HEK293 (cell line): Measurements from ENCODE around the gene WDR86.
A peak's percentile ranks its signal among the peaks of the same experiment; 100 is the strongest.

Source experiments
- CTCF ChIA-PET: fragments of 350-600 bp; formaldehyde crosslinking; extraction: SDS; loops from one replicate; lab custom pipeline; 2021; ENCODE audit warnings: antibody characterized with exemption; lab: Yijun Ruan, JAX
- POLR2A ChIA-PET: fragments of 300-600 bp; formaldehyde crosslinking; extraction: SDS; loops from one replicate; lab custom pipeline; 2020; ENCODE audit warnings: antibody characterized with exemption, inconsistent platforms; lab: Yijun Ruan, JAX
- H3K27ac ChIP-seq: fragments of 200-500 bp; sonication (Bioruptor generic); 2 replicates; pipeline ENCODE4 v1.5.1; 2014; ENCODE audit warnings: low read depth, low read length, control low read depth, inconsistent platforms; ENCODE audit errors: extremely low read depth
- H3K36me3 ChIP-seq, 2 experiments: fragments of 200-500 bp in 1 of 2; sonication (Bioruptor generic) in 1 of 2; 1 replicate in 1 of 2; 2 replicates in 1 of 2; pipeline ENCODE4 v1.5.1; 2014 to 2017; ENCODE audit warnings: inconsistent platforms in 2 of 2, low read length in 2 of 2; ENCODE audit not compliant: control insufficient read depth in 2 of 2, insufficient read depth in 1 of 2
- H3K4me1 ChIP-seq: fragments of 200-500 bp; sonication (Bioruptor generic); 2 replicates; pipeline ENCODE4 v1.5.1; 2014; ENCODE audit warnings: mild to moderate bottlenecking, low read length, inconsistent platforms; ENCODE audit not compliant: control insufficient read depth, insufficient read depth
- H3K4me3 ChIP-seq: 2 replicates; pipeline ENCODE4 v1.5.1; 2011; ENCODE audit warnings: low read depth, mild to moderate bottlenecking, control low read depth, low read length, moderate library complexity
- H3K9me3 ChIP-seq: fragments of 200-500 bp; sonication (Bioruptor generic); 2 replicates; pipeline ENCODE4 v1.5.1; 2014; ENCODE audit warnings: low read depth, low read length, inconsistent platforms; ENCODE audit not compliant: control insufficient read depth, insufficient read depth
- BCL11A ChIP-seq: fragments of 450-650 bp; formaldehyde crosslinking; IDR thresholded peaks from 2 replicates; pipeline ENCODE4 v1.5.1; 2016; ENCODE audit warnings: low read depth, missing biosample characterization, missing genetic modification characterization
- EGR2 ChIP-seq: fragments of 450-650 bp; formaldehyde crosslinking; IDR thresholded peaks from 2 replicates; pipeline ENCODE4 v1.5.1; 2016; ENCODE audit warnings: low read depth, missing biosample characterization, missing genetic modification characterization
- FEZF1 ChIP-seq: fragments of 450-650 bp; formaldehyde crosslinking; IDR thresholded peaks from 2 replicates; pipeline ENCODE4 v1.5.1; 2016; ENCODE audit warnings: missing biosample characterization, missing genetic modification characterization
- GFI1B ChIP-seq: fragments of 450-650 bp; formaldehyde crosslinking; IDR thresholded peaks from 2 replicates; pipeline ENCODE4 v1.5.1; 2016; ENCODE audit warnings: missing biosample characterization, missing genetic modification characterization
- GLIS2 ChIP-seq: fragments of 450-650 bp; formaldehyde crosslinking; IDR thresholded peaks from 2 replicates; pipeline ENCODE4 v1.5.1; 2016; ENCODE audit warnings: missing biosample characterization, missing genetic modification characterization
- KLF1 ChIP-seq: fragments of 450-650 bp; formaldehyde crosslinking; IDR thresholded peaks from 2 replicates; pipeline ENCODE4 v1.5.1; 2016; ENCODE audit warnings: missing biosample characterization, missing genetic modification characterization
- OVOL3 ChIP-seq: fragments of 450-650 bp; formaldehyde crosslinking; IDR thresholded peaks from 2 replicates; pipeline ENCODE4 v1.5.1; 2016; ENCODE audit warnings: missing biosample characterization, missing genetic modification characterization
- TCF7L2 ChIP-seq: IDR thresholded peaks from 2 replicates; pipeline ENCODE4 v1.6.1; 2011; ENCODE audit warnings: low read depth, mild to moderate bottlenecking, inconsistent platforms, low read length, moderate library complexity, borderline replicate concordance
- ZBTB17 ChIP-seq: fragments of 450-650 bp; formaldehyde crosslinking; IDR thresholded peaks from 2 replicates; pipeline ENCODE4 v1.5.1; 2016; ENCODE audit warnings: missing biosample characterization, missing genetic modification characterization
- ZFP3 ChIP-seq: fragments of 450-650 bp; formaldehyde crosslinking; IDR thresholded peaks from 2 replicates; pipeline ENCODE4 v1.5.1; 2016; ENCODE audit warnings: low read depth, missing biosample characterization, missing genetic modification characterization
- ZNF10 ChIP-seq: fragments of 450-650 bp; formaldehyde crosslinking; IDR thresholded peaks from 2 replicates; pipeline ENCODE4 v1.5.1; 2017; ENCODE audit warnings: missing biosample characterization, missing genetic modification characterization
- ZNF223 ChIP-seq: fragments of 450-650 bp; formaldehyde crosslinking; IDR thresholded peaks from 2 replicates; pipeline ENCODE4 v1.5.1; 2016; ENCODE audit warnings: missing biosample characterization, missing genetic modification characterization
- ZNF473 ChIP-seq: fragments of 450-650 bp; formaldehyde crosslinking; IDR thresholded peaks from 2 replicates; pipeline ENCODE4 v1.5.1; 2017; ENCODE audit warnings: missing biosample characterization, missing genetic modification characterization
- ZNF530 ChIP-seq: fragments of 450-650 bp; formaldehyde crosslinking; IDR thresholded peaks from 2 replicates; pipeline ENCODE4 v1.5.1; 2016; ENCODE audit warnings: low read depth, missing biosample characterization, missing genetic modification characterization
- ZNF585B ChIP-seq: fragments of 450-650 bp; formaldehyde crosslinking; IDR thresholded peaks from 2 replicates; pipeline ENCODE4 v1.5.1; 2016; ENCODE audit warnings: missing biosample characterization, missing genetic modification characterization
- ZNF623 ChIP-seq: fragments of 450-650 bp; formaldehyde crosslinking; IDR thresholded peaks from 2 replicates; pipeline ENCODE4 v1.5.1; 2016; ENCODE audit warnings: missing biosample characterization, missing genetic modification characterization
- ZNF707 ChIP-seq: fragments of 450-650 bp; formaldehyde crosslinking; IDR thresholded peaks from 2 replicates; pipeline ENCODE4 v1.5.1; 2016; ENCODE audit warnings: missing biosample characterization, missing genetic modification characterization
- ZNF837 ChIP-seq: fragments of 450-650 bp; formaldehyde crosslinking; IDR thresholded peaks from 2 replicates; pipeline ENCODE4 v1.5.1; 2016; ENCODE audit warnings: missing biosample characterization, missing genetic modification characterization
- TF ChIP-seq, protein P1 (sequence below): fragments of 450-650 bp; formaldehyde crosslinking; IDR thresholded peaks from 2 replicates; pipeline ENCODE4 v1.5.1; 2016; ENCODE audit warnings: missing biosample characterization, missing genetic modification characterization

The WDR86 gene

DNA sequence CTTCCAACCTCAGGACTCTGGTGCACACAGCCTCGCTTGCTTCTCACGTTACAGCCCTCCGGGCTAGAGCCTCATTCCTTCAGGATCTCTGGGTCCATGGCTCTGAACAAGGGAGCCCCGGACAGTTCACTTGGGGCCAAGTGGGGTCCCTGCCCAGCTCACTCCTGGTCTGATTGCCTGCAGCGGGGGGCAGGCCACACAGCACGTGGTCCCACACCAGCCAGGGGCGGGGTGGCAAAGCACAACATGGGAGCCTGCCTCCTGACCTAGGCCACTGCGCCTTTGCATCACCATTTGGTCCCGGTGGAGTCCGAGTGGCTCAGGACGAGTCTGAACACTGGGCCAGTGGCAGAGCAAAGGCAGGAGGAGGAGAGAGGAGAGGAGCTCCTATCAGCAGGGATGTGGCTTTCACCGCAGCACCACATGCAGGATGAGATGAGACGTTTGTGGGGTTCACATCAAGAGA lies 43.5 kb upstream of the WDR86 start:
- POLR2A ChIA-PET, result no interaction called here
- H3K4me1 ChIP-seq, result no peaks in the 10 kb centered on the region
- CTCF ChIA-PET, result interaction anchor here (1.1 kb wide), 1 partner anchor 85 kb away, joined by 4 read pairs; no protein-coding TSS in a partner anchor
- TF ChIP-seq ZNF623 (tag by site-specific recombination), result peak; percentile 20; the same call in 1 of the 2 replicates
- TF ChIP-seq TCF7L2, result no peak
- no peak overlapping the region for H3K4me3 ChIP-seq
- H3K36me3 ChIP-seq, result no peaks in the 10 kb centered on the region
- no peak overlapping the region for H3K27ac ChIP-seq
- H3K9me3 ChIP-seq, result no peaks in the 10 kb centered on the region

DNA sequence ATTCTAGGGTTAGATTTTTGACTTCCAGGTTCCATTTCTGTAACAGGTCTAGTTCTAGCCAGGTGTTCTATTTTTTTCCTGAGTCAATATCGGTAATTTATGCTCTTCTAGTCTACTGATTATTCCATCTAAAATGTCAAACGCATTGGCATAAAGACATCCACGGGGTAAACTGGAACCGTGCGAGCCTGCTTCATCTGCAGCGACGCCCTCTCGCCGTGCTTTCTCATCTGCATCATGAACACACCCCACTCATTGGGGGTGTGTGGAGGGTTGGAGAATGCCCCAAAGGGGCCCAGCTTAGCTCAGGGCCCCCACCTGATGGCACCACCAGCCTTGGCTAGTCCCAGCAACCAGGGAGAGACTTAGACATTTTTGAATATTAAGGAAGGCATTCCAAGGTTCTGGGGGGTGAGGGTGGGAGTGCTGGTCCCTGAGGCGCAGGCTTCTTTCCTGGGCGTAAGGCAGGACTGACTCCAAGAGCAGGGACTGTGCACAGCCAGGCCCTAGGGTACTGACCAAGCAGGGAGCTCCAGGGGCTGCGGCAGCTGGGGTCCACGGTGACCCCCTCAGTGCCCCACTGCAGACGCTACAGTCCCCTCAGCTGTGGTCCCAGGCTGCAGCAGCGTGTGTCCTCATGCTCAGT lies 43.0 kb upstream of the WDR86 start:
- TF ChIP-seq GLIS2 (tag by site-specific recombination) (peak; percentile 44; the same call in 1 of the 2 replicates), ZBTB17 (no peak)
- TF ChIP-seq, all 188 proteins: peak for 1
- no peaks in the 10 kb centered on the region for H3K9me3 ChIP-seq
- H3K36me3 ChIP-seq, result no peaks in the 10 kb centered on the region
- POLR2A ChIA-PET, result no interaction called here
- no peaks in the 10 kb centered on the region for H3K4me1 ChIP-seq
- no peak overlapping the region for H3K4me3 ChIP-seq
- CTCF ChIA-PET, result interaction anchor here (1.1 kb wide), 1 partner anchor 84 kb away, joined by 4 read pairs; no protein-coding TSS in a partner anchor
- H3K27ac ChIP-seq, result no peak overlapping the region

DNA sequence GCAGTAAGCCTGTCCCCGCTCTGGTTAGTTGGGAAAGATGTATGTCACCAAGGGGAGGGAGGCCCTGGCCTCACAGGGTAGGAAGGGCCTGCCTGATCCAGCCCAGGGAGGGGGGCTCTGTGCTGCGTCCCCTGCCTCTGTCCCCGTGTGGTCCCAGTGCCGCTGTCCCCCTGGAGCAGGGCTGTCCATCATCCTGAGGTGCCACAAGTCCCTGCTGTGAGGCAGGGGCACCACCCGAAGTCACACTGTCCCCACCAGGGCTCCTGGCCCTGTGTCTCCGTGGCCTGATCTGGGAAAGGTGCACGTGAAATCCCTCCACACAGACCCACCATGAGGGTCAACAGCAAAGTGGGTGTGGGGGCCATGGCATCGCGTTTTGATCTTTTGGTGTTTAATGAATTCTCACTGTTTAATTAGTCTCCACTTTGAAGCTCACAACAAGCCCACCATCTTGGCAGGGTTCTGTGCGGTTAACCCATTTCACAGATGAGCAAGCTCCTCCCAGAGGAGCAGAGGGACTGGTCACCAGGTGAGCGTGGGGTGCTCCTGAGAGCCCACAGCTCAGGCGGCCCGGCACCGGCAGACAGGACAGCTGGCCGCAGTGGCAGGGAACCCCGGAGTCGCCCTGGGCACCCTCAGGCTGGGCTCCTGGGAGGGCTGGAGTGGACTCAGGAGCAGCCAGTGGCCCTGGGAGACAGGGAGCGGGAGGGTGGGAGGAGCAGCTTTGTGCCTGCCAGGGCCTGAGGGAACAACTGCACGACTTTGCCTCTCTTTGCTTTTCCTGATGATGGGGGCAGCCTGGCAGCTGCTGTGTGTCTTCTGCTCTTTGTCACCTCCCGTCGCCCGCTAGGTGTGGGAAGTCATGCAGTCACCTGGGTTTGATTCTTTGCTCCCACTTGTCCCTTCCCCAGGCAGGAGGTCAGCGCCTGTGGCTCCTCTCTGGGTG lies 42.1 kb upstream of the WDR86 start:
- H3K9me3 ChIP-seq, result no peaks in the 10 kb centered on the region
- no peak overlapping the region for H3K27ac ChIP-seq
- TF ChIP-seq OVOL3 (tag by site-specific recombination), result no peak
- TF ChIP-seq ZNF473 (tag by site-specific recombination), result no peak
- no peak for TF ChIP-seq GFI1B (tag by site-specific recombination)
- no peak for TF ChIP-seq FEZF1 (tag by site-specific recombination)
- no peak for TF ChIP-seq ZNF837 (tag by site-specific recombination)
- no peak for TF ChIP-seq ZNF707
- no peak for TF ChIP-seq ZNF530
- TF ChIP-seq ZFP3 (tag by site-specific recombination), result no peak
- TF ChIP-seq, protein P1, sequence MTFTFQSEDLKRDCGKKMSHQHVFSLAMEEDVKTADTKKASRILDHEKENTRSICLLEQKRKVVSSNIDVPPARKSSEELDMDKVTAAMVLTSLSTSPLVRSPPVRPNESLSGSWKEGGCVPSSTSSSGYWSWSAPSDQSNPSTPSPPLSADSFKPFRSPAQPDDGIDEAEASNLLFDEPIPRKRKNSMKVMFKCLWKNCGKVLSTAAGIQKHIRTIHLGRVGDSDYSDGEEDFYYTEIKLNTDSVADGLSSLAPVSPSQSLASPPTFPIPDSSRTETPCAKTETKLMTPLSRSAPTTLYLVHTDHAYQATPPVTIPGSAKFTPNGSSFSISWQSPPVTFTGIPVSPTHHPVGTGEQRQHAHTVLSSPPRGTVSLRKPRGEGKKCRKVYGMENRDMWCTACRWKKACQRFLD (tag by site-specific recombination), result no peak
- no peak for TF ChIP-seq ZNF10 (tag by site-specific recombination)
- no peak for TF ChIP-seq ZNF585B
- TF ChIP-seq EGR2 (tag by site-specific recombination), result no peak
- TF ChIP-seq BCL11A (tag by site-specific recombination), result no peak
- TF ChIP-seq KLF1 (tag by site-specific recombination), result no peak
- TF ChIP-seq ZNF223 (tag by site-specific recombination), result no peak
- TF ChIP-seq, all 188 proteins: peak for 0
- no peaks in the 10 kb centered on the region for H3K36me3 ChIP-seq
- ChIA-PET POLR2A (no interaction called here), CTCF (interaction anchor here (0.7 to 0.9 kb wide), 3 partner anchors 9 to 454 kb away, joined by 3 to 5 read pairs (median 4); no protein-coding TSS in a partner anchor)
- H3K4me1 ChIP-seq, result no peaks in the 10 kb centered on the region
- no peak overlapping the region for H3K4me3 ChIP-seq
